Left lung (tissue), 8 donors: ENCODE results near the gene HNRNPA0. TPM values are rescaled to one million over a fixed set of nuclear protein-coding genes. Genes with fewer than 3 reads are reported as not detected.

ENCODE experiments used
- polyA plus RNA-seq, 6 donors: library from polyadenylated mRNA; unstranded; fragments of 120-200 nt; gene quantifications; one replicate each; pipeline ENCODE4 v1.2.1, GENCODE V29; 2013; ENCODE audit not compliant: insufficient read length in 6 of 6
- total RNA-seq, 2 donors: library from RNA; stranded (reverse); fragmentation: NEBNext Ultra II Directional; extraction: Animal tissue kit (Norgen Biotek cat#: 25700); gene quantifications; one replicate each; pipeline ENCODE4 v1.2.1, GENCODE V29; 2021
- donor health status: DM: no; HTN: yes; CAD: no.
- donor health status: DM: no; HTN: no; CAD: no.

Gene HNRNPA0
- total and polyA plus RNA-seq, 8 donors, result 22.7 to 83.3 (median 71.1) TPM

Other genes with a start within 250 kb of the HNRNPA0 start
- gene KLHL3, start 18.3 kb downstream of the HNRNPA0 start, total RNA-seq, result 1 to 10 TPM; 5.4 to 5.5 TPM
- gene KLHL3, start 18.3 kb downstream of the HNRNPA0 start, polyA plus RNA-seq, result 10 to 100 TPM; 27.0 to 35.7 (median 32.5) TPM
- gene MYOT, start 113.5 kb upstream of the HNRNPA0 start, total RNA-seq, result under 1 TPM in 1 of 2 donors, not detected in 1; 0.52 TPM
- 1 to 10 TPM in 5 of 6 donors, under 1 TPM in 1; 0.77 to 2.0 (median 1.2) TPM for gene MYOT, start 113.5 kb upstream of the HNRNPA0 start, polyA plus RNA-seq
- gene PKD2L2, start 135.1 kb upstream of the HNRNPA0 start, total RNA-seq, result not detected
- gene PKD2L2, start 135.1 kb upstream of the HNRNPA0 start, polyA plus RNA-seq, result under 1 TPM; 0.23 to 0.82 (median 0.39) TPM